Right cardiac atrium (tissue), 5 donors: ENCODE measurements around the gene TSC22D4. TPM values are rescaled to one million over a fixed set of nuclear protein-coding genes. Genes with fewer than 3 reads are reported as not detected.
A peak's percentile ranks its signal among the peaks of the same experiment; 100 is the strongest.

Experiments
- ATAC-seq, 2 donors: fragments of 200-7000 bp; cut with Tn5 transposase; one replicate each; pipeline versions ENCODE4 v1.8.0 to v1.9.1; 2020; ENCODE audit warnings: moderate library complexity in 2 of 2, mild to moderate bottlenecking in 1 of 2
- DNase-seq, 3 donors: peaks; one replicate each; pipeline ENCODE4 v3.0.0-alpha.2; 2020
- H3K27ac ChIP-seq: one replicate; pipeline ENCODE4 v1.5.1; 2013; ENCODE audit warnings: mild to moderate bottlenecking, low read length, control low read depth, moderate library complexity
- H3K27me3 ChIP-seq: one replicate; pipeline ENCODE4 v1.6.1; 2013; ENCODE audit not compliant: control insufficient read depth, insufficient read depth
- H3K4me1 ChIP-seq: one replicate; pipeline ENCODE4 v1.6.1; 2013; ENCODE audit warnings: low read length; ENCODE audit not compliant: control insufficient read depth, insufficient read depth
- H3K4me3 ChIP-seq: one replicate; pipeline ENCODE4 v1.5.1; 2013; ENCODE audit warnings: low read length, control low read depth
- H3K9me3 ChIP-seq: one replicate; pipeline ENCODE4 v1.6.1; 2013; ENCODE audit warnings: low read length; ENCODE audit not compliant: control insufficient read depth
- WGBS: extraction: QIAGEN DNeasy Blood & Tissue Kit; methylation state at CpG from one replicate; pipeline ENCODE4 v1.1.7; 2013; 5-methylcytosine and 5-hydroxymethylcytosine counted together
- intact Hi-C, 4 donors: fragments of 100-400 bp; cut with DNase I; formaldehyde crosslinking; loops; one replicate each; pipeline versions ENCODE4 v1.11.0 to v1.14.0; 2022 to 2023
- polyA plus RNA-seq: library from polyadenylated mRNA; stranded (reverse); fragments of 200-250 nt; gene quantifications from one replicate; pipeline ENCODE4 v1.2.3, GENCODE V29; 2013
- total RNA-seq, 4 donors: library from RNA; stranded (reverse); fragmentation: NEBNext Ultra II Directional; extraction: Animal tissue kit (Norgen Biotek cat#: 25700); gene quantifications; one replicate each; pipeline ENCODE4 v1.2.1, GENCODE V29; 2021
- donor health status: healthy with polysubstance abuse.
- donor health status: DM: no; HTN: yes; CAD: no.
- donor health status: DM: no; HTN: no; CAD: no.
- donor health status: DM: no; HTN: yes; CAD: no; lungs with severe emphysema.
- donor health status: DM: yes; HTN: yes; CAD: no.

Gene TSC22D4
- total and polyA plus RNA-seq, 5 donors: 36.7 to 63.6 (median 55.1) TPM

- H3K4me3 ChIP-seq: no peak overlapping the region
These were observed 12.2 kb upstream of the TSC22D4 start for GRCh38 chr7:100491192-100491578.

DNA sequence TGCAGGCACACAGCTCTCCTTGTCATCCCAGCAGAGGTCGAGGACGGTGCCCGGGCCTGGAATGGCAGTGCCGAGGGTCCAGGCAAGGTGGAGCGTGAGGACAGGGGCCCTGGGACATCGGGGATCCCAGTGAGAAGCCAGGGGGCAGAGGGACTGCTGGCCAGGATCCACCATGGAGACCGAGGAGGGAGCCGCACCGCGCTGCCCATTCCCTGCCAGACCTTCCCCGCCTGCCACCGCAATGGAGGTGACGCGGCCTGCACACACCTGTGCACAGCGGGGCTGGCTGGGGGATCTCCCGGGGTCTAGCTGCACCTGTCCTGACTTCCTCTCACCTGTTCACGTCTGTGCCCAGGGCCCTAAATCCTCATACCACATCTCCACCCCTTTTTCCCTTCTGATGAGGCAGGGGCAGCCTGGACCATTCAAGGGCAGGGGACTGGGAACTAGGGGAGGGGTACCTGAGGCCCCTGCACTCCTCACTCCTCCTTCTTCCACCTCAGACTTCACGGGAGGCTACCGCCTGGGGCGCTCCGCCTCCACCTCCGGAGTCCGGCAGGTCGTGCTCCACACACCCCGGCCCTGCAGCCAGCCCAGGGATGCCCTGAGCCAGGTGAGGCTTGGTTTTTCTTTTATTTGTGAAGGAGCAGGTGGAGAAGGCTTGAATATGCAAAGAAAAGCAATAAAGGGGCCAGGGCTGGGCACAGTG, 11.6 kb upstream of the TSC22D4 start:
- DNase-seq (peak in 1 of 3 donors; percentile 62), ATAC-seq (no peak)
- H3K27me3 ChIP-seq: no peaks in the 10 kb centered on the region
- no peaks in the 10 kb centered on the region for H3K9me3 ChIP-seq
- WGBS: 93% methylated on average over 25 of the region's 25 CpGs
- H3K27ac ChIP-seq: no peak overlapping the region
- intact Hi-C loops: no loop called here
- H3K4me3 ChIP-seq: no peak overlapping the region
- no peaks in the 10 kb centered on the region for H3K4me1 ChIP-seq

More at GRCh38 chr7:100491192-100491578, 12.2 kb upstream of the TSC22D4 start:
- H3K4me1 ChIP-seq: no peaks in the 10 kb centered on the region
- DNase-seq (no peak), ATAC-seq (no peak)
- intact Hi-C loops: no loop called here
- no peaks in the 10 kb centered on the region for H3K9me3 ChIP-seq
- WGBS: 100% methylated on average over 5 of the region's 5 CpGs
- no peak overlapping the region for H3K27ac ChIP-seq
- H3K27me3 ChIP-seq: no peaks in the 10 kb centered on the region

GRCh38 chr7:100489824-100490223, 10.8 kb upstream of the TSC22D4 start:
- intact Hi-C loops: no loop called here
- DNase-seq (peak in 1 of 3 donors; percentile 67), ATAC-seq (no peak)
- Histone ChIP-seq H3K4me3 (no peak overlapping the region), H3K27ac (no peak overlapping the region), H3K9me3 (no peaks in the 10 kb centered on the region), H3K27me3 (no peaks in the 10 kb centered on the region), H3K4me1 (no peaks in the 10 kb centered on the region)
- WGBS: 48% methylated on average over 9 of the region's 9 CpGs

- Histone ChIP-seq H3K9me3 (no peaks in the 10 kb centered on the region), H3K27me3 (no peaks in the 10 kb centered on the region), H3K4me3 (no peak overlapping the region), H3K4me1 (no peaks in the 10 kb centered on the region), H3K27ac (no peak overlapping the region)
- intact Hi-C loops: no loop called here
- DNase-seq (no peak), ATAC-seq (no peak)
- 89% methylated on average over 10 of the region's 10 CpGs for WGBS
These were observed 10.1 kb upstream of the TSC22D4 start for GRCh38 chr7:100489121-100489520.

GRCh38 chr7:100488333-100489095, 9.5 kb upstream of the TSC22D4 start:
- intact Hi-C loops: no loop called here
- no peaks in the 10 kb centered on the region for H3K9me3 ChIP-seq
- H3K4me1 ChIP-seq: no peaks in the 10 kb centered on the region
- H3K27me3 ChIP-seq: no peaks in the 10 kb centered on the region
- no peak for ATAC-seq
- H3K27ac ChIP-seq: no peak overlapping the region
- DNase-seq: peak in 1 of 3 donors; percentile 64
- 95% methylated on average over 44 of the region's 44 CpGs for WGBS
- H3K4me3 ChIP-seq: no peak overlapping the region

DNA sequence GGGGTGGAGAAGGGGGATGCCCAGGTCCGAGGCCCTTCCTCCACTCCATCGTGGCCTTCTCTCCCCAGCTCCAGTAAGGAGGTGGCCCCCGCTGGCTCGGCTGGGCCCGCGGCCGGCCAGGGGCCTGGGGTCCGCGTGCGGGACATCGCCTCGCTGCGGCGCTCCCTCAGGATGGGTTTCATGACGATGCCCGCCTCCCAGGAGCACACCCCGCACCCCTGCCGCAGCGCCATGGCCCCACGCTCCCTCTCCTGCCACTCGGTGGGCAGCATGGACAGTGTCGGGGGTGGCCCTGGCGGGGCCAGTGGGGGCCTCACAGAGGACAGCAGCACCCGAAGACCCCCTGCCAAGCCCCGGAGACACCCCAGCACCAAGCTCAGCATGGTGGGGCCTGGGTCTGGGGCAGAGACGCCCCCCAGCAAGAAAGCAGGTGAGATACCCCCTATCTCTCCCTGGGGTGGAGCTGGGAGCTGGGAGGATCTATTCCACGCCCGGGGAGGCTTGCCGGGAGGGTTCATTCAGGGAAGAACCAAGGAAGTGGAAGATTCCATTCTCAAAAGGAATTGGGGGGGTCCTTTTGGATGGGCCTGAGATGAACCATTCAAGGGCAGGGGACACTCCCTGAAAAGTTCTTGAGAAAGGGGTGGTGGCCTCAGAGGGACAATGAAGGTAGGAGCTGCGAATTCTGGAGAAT, 7.9 kb upstream of the TSC22D4 start:
- no peak overlapping the region for H3K27ac ChIP-seq
- H3K27me3 ChIP-seq: no peaks in the 10 kb centered on the region
- intact Hi-C loops: no loop called here
- 86% methylated on average over 30 of the region's 30 CpGs for WGBS
- H3K9me3 ChIP-seq: no peaks in the 10 kb centered on the region
- ATAC-seq (no peak), DNase-seq (no peak)
- peaks cover 3% of the 10 kb centered on the region for H3K4me1 ChIP-seq
- no peak overlapping the region for H3K4me3 ChIP-seq

- intact Hi-C loops: no loop called here
- ATAC-seq (no peak), DNase-seq (no peak)
- H3K4me1 ChIP-seq: peaks cover 3% of the 10 kb centered on the region
- H3K9me3 ChIP-seq: no peaks in the 10 kb centered on the region
- H3K27me3 ChIP-seq: no peaks in the 10 kb centered on the region
- no peak overlapping the region for H3K4me3 ChIP-seq
- WGBS: 85% methylated on average over 5 of the region's 5 CpGs
- no peak overlapping the region for H3K27ac ChIP-seq
These were observed 7.2 kb upstream of the TSC22D4 start for GRCh38 chr7:100486111-100486636.

GRCh38 chr7:100485471-100485876, 6.5 kb upstream of the TSC22D4 start:
- ATAC-seq (no peak), DNase-seq (no peak)
- peaks cover 3% of the 10 kb centered on the region for H3K4me1 ChIP-seq
- WGBS: 79% methylated on average over 4 of the region's 4 CpGs
- no peaks in the 10 kb centered on the region for H3K9me3 ChIP-seq
- intact Hi-C loops: no loop called here
- no peak overlapping the region for H3K27ac ChIP-seq
- H3K4me3 ChIP-seq: no peak overlapping the region
- no peaks in the 10 kb centered on the region for H3K27me3 ChIP-seq

- H3K27ac ChIP-seq: no peak overlapping the region
- DNase-seq (no peak), ATAC-seq (no peak)
- 92% methylated on average over 6 of the region's 6 CpGs for WGBS
- peaks cover 3% of the 10 kb centered on the region for H3K4me1 ChIP-seq
- H3K27me3 ChIP-seq: no peaks in the 10 kb centered on the region
- intact Hi-C loops: loop anchor here in 1 of 4 donors (5.0 kb wide), 1 partner anchor 73 kb away; no protein-coding TSS in a partner anchor
- no peak overlapping the region for H3K4me3 ChIP-seq
- H3K9me3 ChIP-seq: no peaks in the 10 kb centered on the region
These were observed 5.6 kb upstream of the TSC22D4 start for GRCh38 chr7:100484673-100485045.

DNA sequence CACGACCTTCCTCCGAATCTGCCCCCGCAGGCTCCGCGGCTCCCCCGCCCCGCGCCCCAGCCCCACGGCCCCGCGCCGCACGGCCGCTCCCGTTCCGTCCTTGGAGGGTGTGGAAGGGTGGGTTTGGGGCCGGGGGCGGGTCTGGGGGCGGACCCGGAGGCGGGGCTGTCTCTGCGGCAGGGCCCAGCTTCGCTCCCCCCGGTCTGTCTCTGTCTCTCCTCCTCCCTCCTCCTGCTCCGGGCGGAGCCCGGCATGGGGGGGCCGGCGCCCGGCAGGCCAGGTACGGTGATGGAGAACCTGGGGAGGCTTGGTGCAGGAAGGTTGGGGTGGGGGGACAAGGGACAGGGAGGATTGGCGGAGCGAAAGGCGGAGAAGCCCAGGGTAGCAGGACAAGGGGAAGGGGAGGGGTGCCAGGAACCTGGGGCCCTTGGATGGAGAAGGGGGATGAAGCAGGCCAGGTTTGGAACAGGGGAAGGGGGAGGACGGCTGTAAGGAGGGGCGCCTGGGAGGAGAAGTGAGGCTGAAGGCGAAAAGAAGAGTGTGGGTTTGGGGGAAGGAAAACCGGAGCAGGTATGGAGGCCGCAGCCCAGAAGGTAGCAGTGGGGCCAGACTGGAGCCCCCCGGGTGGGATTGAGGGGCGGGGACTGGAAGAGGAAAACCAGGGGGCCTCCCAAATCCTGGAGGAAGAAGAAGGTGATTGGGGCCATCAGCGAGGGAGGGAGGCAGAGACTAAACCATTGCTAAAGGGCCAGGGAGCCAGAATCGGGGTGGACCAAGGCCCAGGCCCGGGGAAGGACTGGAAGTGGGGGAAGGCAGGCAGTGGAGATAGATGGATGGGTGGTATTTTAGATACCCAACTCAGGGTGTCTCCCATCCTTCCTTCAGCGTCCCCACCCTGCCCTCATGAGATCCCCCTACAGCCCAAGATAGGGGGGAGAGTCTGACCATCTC, 5.0 kb upstream of the TSC22D4 start, which contains the start of gene NYAP1:
Gene NYAP1 (plus strand): TSS at position 206 of the 951 bp plus-strand sequence. CDS start 1,385 bp downstream, outside the sequence.
- peaks cover 3% of the 10 kb centered on the region for H3K4me1 ChIP-seq
- 20% methylated on average over 45 of the region's 45 CpGs for WGBS
- H3K9me3 ChIP-seq: no peaks in the 10 kb centered on the region
- peak within 1 kb of the TSS; percentile 71 for H3K4me3 ChIP-seq
- no peaks in the 10 kb centered on the region for H3K27me3 ChIP-seq
- ATAC-seq (peak; percentile 38 to 68), DNase-seq (peak; percentile 55 to 87 (median 83))
- no peak within 1 kb of the TSS for H3K27ac ChIP-seq
- intact Hi-C loops: loop anchor here in 1 of 4 donors (5.0 kb wide), 1 partner anchor 73 kb away; no protein-coding TSS in a partner anchor
